ENCODE measurements around the gene JMJD8. TPM values are rescaled to one million over a fixed set of nuclear protein-coding genes. Genes with fewer than 3 reads are reported as not detected.

JMJD8 gene
- total and polyA plus RNA-seq, 10 of the 15 experiments (the other 5 are each of a cell fraction or from before 2014, with no cell fraction given) = 1.00 to 50.4 (median 30.7) TPM

DNA sequence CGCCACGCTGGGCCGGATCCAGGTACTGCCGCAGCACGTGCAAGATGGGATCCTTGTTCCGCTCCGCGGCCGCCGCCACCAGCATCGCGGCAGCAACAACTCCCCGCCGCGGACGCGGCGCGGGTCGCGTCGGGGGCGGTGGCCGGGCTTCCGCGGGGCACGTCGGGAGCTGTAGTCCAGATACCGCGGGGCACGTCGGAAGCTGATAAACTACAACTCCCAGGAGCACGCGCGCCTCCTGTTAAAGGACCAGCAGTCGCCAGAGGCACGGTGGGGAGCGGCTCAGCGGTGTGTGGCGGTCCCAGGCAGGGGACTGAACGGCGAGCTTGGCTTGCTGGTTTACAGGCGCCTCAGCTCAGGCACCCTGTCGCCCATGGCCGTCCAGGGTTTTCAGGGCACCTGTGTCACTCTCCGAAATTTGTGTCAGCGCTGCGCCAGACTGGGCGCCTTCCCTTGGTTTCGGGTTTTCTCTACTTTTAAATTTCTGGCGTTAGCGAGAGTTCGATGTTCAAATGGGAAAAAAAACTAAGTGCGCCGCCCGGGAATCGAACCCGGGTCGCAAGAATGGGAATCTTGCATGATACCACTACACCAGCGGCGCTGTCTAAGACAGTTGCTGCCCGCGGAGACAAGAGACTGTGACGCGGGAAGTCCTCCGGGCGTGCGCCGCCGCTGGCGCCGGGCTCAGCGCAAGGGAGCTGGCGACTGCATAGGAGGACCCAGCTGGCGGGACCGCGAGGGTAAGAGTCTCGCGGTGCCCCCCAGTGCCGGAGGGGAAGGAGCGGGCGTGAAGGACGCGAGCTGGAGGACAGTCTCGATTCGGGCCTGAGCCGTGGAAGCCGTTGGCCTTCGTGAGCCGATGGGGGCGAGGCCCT, 47.7 kb downstream of the JMJD8 start, which contains the start of gene METTL26 (continued):
- TF ChIP-seq, protein P1, sequence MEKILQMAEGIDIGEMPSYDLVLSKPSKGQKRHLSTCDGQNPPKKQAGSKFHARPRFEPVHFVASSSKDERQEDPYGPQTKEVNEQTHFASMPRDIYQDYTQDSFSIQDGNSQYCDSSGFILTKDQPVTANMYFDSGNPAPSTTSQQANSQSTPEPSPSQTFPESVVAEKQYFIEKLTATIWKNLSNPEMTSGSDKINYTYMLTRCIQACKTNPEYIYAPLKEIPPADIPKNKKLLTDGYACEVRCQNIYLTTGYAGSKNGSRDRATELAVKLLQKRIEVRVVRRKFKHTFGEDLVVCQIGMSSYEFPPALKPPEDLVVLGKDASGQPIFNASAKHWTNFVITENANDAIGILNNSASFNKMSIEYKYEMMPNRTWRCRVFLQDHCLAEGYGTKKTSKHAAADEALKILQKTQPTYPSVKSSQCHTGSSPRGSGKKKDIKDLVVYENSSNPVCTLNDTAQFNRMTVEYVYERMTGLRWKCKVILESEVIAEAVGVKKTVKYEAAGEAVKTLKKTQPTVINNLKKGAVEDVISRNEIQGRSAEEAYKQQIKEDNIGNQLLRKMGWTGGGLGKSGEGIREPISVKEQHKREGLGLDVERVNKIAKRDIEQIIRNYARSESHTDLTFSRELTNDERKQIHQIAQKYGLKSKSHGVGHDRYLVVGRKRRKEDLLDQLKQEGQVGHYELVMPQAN (conservative IDR thresholded peaks at IDR 0.05) = peak; percentile 93
- TF ChIP-seq POLR2AphosphoS5 (IDR thresholded peaks at IDR 0.05; ENCODE audit: low read length) (peak; percentile 53; the same call in 1 of the 2 replicates), KDM1A (IDR thresholded peaks at IDR 0.05; ENCODE audit: borderline replicate concordance) (no peak), IKZF1 (conservative IDR thresholded peaks at IDR 0.05) (peak; percentile 99), HCFC1 (IDR thresholded peaks at IDR 0.05; ENCODE audit: low read length) (peak; percentile 97), NFYB (IDR thresholded peaks at IDR 0.05; ENCODE audit: insufficient read depth, low read depth, low read length) (no peak), KLF5 (IDR thresholded peaks at IDR 0.05; ENCODE audit: partially characterized antibody) (no peak), SIX5 (IDR thresholded peaks at IDR 0.05; ENCODE audit: low read depth, low read length, severe bottlenecking) (peak; percentile 95), POLR2A (IDR thresholded peaks at IDR 0.05; ENCODE audit: low read depth, low read length) (peak; percentile 88), CEBPB (IDR thresholded peaks at IDR 0.05; ENCODE audit: borderline replicate concordance in 1 of 2, low read depth in 2 of 2, low read length in 2 of 2) (no peak), SMAD5 (IDR thresholded peaks at IDR 0.05; ENCODE audit: low read depth) (no peak), ZNF217 (IDR thresholded peaks at IDR 0.05) (no peak), EED (IDR thresholded peaks at IDR 0.05; ENCODE audit: low read depth) (no peak), SMC3 (IDR thresholded peaks at IDR 0.05; ENCODE audit: borderline replicate concordance, low read length) (no peak), CBX3 (IDR thresholded peaks at IDR 0.05; ENCODE audit: borderline replicate concordance, low read depth) (no peak), MEF2A (IDR thresholded peaks at IDR 0.05; ENCODE audit: insufficient read depth, low read depth, low read length) (0 out of 2 replicates have a peak, but pooled peaks have one; percentile 45), MXI1 (IDR thresholded peaks at IDR 0.05; ENCODE audit: low read depth, low read length) (peak; percentile 90), IRF4 (IDR thresholded peaks at IDR 0.05; ENCODE audit: low read depth, low read length) (no peak), ZNF622 (IDR thresholded peaks at IDR 0.05) (no peak), JUNB (IDR thresholded peaks at IDR 0.05) (no peak)
- TF ChIP-seq, protein P2, sequence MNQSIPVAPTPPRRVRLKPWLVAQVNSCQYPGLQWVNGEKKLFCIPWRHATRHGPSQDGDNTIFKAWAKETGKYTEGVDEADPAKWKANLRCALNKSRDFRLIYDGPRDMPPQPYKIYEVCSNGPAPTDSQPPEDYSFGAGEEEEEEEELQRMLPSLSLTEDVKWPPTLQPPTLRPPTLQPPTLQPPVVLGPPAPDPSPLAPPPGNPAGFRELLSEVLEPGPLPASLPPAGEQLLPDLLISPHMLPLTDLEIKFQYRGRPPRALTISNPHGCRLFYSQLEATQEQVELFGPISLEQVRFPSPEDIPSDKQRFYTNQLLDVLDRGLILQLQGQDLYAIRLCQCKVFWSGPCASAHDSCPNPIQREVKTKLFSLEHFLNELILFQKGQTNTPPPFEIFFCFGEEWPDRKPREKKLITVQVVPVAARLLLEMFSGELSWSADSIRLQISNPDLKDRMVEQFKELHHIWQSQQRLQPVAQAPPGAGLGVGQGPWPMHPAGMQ (IDR thresholded peaks at IDR 0.05; ENCODE audit: borderline replicate concordance) = peak; percentile 65; the same call in 1 of the 2 replicates
- TF ChIP-seq, protein P3, sequence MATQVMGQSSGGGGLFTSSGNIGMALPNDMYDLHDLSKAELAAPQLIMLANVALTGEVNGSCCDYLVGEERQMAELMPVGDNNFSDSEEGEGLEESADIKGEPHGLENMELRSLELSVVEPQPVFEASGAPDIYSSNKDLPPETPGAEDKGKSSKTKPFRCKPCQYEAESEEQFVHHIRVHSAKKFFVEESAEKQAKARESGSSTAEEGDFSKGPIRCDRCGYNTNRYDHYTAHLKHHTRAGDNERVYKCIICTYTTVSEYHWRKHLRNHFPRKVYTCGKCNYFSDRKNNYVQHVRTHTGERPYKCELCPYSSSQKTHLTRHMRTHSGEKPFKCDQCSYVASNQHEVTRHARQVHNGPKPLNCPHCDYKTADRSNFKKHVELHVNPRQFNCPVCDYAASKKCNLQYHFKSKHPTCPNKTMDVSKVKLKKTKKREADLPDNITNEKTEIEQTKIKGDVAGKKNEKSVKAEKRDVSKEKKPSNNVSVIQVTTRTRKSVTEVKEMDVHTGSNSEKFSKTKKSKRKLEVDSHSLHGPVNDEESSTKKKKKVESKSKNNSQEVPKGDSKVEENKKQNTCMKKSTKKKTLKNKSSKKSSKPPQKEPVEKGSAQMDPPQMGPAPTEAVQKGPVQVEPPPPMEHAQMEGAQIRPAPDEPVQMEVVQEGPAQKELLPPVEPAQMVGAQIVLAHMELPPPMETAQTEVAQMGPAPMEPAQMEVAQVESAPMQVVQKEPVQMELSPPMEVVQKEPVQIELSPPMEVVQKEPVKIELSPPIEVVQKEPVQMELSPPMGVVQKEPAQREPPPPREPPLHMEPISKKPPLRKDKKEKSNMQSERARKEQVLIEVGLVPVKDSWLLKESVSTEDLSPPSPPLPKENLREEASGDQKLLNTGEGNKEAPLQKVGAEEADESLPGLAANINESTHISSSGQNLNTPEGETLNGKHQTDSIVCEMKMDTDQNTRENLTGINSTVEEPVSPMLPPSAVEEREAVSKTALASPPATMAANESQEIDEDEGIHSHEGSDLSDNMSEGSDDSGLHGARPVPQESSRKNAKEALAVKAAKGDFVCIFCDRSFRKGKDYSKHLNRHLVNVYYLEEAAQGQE (IDR thresholded peaks at IDR 0.05; ENCODE audit: low read depth, low read length) = no peak
